NCI-H2227 (cell line): ENCODE data around the gene ZNF81.
"Not testable (repeated sequence)": the region's sequence is repeated elsewhere in the genome, so short reads cannot be mapped to it uniquely, and the experiment has no call there.

ENCODE experiments used
- DNase-seq: peaks from one replicate; lab custom pipeline; 2025; ENCODE audit not compliant: unreplicated experiment; lab: John Stamatoyannopoulos, UW

ZNF81 gene

DNA sequence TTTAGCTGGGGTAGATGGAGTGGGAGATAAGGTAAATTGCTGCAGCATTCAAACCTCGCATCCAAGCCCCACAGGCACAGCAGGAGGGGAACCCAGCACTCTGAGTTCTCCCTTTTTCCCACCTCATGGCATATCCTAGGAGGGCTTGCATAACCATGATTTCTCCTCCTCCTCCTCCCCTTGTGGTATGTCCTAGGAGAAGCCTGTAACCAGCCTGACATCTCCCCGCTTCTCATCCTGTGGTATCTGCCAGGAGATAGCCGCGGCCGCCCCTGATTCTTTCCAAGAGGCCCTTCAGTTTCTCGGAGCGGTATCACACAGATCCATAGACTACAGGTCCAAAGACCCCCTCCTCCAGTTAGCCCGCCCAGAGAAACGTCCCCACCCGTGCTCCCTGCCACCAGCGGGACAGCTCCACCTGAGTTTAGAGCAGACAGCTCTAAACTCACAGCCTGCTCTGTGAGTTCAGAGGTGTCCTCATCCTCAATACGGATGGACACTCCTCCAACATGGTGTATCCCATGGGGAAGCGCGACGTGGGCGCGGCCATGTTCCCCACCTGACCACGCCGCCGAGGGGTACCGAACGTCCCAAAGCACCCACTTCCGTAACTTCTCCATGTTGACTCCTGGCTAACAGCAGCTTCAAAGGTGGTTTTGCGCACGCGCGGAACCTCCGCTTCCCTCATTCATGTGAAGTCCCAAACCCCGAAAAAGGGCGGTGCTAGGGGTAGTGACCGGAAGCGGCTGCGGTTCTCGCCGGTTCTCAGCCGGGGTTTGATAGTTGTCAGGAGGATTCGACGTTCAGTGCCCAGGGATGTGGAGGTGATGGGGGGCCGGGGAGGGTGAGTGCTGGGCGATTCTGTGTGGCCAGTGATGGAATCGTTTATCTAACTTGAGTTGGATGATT lies at the start of gene ZNF81:
Gene ZNF81 (plus strand): TSS at position 739 of the 909 bp plus-strand sequence. CDS start 9,366 bp downstream, outside the sequence.
- peak; percentile 100 for DNase-seq

GRCh38 chrX:47796433-47796906 lies 40.2 kb upstream of the ZNF81 start:
- no peak for DNase-seq

DNA sequence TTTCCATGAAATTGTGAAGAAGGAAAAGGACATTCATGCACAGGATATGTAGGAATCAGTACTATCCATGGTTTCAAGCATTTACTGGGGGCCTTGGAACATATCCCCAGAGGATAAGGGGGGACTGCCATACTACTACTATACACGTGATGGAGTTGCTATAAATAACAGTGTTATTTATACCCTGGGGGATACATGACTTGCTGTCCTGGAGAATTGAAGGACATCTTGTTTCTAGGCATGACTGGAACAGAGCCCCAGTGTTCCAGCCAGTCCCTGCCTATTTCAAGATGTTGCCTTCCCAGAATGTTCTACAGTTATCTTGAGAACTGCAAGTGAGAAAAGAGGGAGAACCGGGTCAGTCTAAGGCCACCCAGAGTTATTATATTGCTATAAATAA lies 39.6 kb upstream of the ZNF81 start:
- DNase-seq = no peak

DNA sequence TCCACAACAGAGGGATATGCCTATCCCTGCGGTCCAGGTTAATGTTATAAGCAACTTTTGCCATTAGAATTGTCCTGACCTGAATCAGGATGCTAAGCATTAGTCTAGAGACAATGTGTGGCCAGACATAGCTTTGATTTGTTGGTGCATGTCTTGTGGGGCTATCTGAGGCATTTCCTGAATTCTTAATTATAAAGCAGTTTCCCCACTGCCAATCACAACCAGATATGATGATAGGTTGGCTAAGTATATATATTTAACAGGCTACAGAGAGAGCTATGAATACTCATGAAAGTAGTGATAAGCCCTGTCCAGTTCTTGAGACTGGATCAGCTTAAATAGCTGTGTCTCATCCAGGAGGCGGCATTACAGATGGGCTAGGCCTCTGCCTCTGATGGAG lies 37.8 kb upstream of the ZNF81 start:
- DNase-seq = peak; percentile 16

DNA sequence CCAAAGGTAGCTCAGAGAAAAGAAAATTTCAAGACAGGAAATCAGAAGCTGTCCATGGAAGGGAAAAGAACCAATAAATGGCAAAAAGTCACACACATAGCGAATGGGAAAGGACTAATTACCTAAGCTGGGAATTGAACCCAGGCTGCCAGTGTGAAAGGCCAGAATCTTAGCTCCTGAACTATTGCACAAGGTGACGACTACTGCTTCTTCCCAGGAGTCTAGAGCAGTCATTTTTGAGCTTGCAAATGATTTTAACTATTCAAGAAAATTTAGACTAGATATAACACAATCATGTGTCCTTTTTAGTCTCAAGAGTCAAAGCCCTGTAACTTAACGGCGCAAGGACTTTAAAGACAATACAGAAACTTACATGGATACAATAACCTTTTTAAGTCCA lies 34.1 kb upstream of the ZNF81 start:
- DNase-seq = peak; percentile 59

- DNase-seq = peak; percentile 15
These were observed 33.6 kb upstream of the ZNF81 start for GRCh38 chrX:47803103-47803502.

DNA sequence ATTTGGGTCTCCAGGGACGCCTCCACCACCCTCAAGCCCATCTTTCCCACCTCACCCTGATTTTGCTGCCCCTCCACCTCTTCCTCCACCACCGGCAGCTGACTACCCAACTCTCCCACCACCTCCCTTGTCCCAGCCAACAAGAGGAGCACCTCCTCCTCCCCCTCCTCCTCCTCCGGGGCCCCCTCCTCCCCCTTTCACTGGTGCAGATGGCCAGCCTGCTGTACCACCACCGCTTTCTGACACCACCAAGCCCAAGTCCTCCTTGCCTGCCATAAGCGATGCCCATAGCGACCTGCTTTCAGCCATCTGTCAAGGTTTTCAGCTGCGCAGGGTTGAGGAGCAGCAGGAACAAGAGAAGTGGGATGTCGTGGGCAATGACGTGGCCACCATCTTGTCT lies 32.4 kb upstream of the ZNF81 start:
- DNase-seq = no peak

GRCh38 chrX:47805844-47806243 lies 30.9 kb upstream of the ZNF81 start:
- not testable (repeated sequence) for DNase-seq

GRCh38 chrX:47806415-47807271 lies 30.1 kb upstream of the ZNF81 start:
- DNase-seq = not testable (repeated sequence)

- DNase-seq = not testable (repeated sequence)
These were observed 29.5 kb upstream of the ZNF81 start for GRCh38 chrX:47807272-47807538.

GRCh38 chrX:47807548-47807947 lies 29.2 kb upstream of the ZNF81 start:
- no peak for DNase-seq

DNA sequence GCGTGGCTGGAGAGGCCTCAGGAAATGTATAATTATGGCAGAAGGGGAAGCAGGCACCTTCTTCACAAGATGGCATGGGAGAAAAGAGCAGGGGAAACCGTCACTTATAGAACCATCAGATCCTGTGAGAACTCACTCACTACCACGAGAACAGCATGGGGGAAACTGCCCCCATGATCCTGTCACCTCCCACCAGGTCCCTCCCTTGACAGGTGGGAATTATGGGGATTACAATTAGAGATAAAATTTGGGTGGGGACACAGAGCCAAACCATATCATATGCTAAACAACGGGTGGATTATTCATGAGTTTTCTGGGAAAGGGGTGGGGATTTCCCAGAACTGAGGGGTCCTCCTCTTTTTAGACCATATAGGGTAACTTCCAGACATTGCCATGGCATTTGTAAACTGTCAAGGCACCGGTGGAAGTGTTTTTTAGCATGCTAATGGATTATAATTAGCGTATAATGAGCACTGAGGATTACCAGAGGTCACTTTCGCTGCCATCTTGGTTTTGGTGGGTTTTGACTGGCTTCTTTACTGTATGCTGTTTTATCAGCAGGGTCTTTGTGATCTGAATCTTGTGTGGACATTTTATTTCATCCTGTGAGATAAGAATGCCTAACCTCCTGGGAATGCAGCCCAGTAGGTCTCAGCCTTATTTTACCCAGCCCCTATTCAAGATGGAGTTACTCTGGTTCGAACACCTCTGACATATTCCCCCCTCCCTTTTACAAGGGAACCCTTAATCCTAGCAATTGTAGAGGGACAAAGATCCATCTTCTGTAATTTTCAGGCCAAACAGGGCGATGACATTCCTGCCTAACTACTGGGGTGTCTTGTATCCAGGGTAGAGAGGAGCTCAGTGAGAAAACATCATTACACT lies 27.6 kb upstream of the ZNF81 start:
- DNase-seq = no peak

DNA sequence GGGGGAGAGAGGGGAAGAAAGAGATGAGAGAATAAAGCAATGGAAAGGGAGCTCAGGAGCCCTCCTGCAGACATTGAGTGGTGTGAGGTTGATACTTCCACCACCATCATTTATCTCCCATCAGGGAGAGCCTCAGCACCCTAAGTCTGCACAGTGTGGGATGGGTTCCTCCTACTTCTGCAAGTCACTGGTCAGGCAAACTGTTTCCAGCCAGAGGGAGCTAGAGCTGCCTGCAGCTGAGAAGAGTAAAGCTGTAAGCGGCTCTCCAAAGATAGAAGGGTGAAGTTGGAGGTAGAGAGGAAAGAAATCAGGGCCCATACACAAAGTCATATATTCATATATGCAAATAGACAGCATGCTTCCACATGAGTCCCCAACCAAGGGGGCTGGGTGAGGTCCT lies 21.9 kb upstream of the ZNF81 start:
- DNase-seq = no peak

DNA sequence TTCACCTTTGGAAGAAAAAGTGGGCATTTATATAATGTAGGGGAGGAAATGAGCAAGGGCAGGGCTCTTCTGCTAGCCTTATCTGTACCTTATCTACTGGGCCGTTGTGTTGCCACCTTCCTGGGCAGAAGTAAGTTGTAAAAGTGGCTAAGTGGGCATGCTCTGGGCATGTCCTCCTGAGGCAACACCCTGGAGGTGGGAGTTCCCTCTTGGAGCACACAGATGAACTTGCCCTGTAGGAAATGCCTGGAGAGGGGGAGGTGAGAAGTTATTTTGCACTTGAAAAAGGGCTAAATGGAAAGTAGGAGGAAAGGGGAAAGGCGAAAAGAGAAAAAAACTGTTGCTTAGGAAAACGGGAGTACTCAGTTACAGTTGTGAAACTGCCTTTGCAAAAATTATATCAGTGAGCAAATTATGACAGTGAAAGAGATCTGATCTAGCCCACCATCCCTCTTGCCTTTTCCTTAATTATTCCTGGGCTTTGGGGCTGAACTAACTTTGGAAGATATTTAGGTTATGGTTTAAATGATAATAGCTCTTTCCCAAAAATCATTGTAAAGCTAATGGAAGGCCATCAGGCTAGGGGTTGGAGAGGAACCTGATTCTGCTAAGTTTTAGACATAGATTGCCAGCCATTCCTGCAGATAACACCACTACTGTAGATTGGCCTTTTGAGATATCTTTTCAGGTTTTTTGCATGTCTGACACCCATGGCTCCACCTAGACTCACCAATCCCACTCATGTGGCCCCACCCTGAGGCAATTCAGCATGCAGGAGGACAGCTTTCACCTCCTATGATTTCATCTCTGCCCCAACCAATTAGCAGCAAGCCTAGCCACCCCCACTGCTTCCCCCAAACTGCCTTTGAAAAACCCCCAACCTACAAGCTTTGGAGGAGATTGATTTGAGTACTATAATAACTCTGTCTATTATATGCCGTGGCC lies 20.5 kb upstream of the ZNF81 start:
- no peak for DNase-seq

- no peak for DNase-seq
These were observed 19.3 kb upstream of the ZNF81 start for GRCh38 chrX:47817421-47817820.

DNA sequence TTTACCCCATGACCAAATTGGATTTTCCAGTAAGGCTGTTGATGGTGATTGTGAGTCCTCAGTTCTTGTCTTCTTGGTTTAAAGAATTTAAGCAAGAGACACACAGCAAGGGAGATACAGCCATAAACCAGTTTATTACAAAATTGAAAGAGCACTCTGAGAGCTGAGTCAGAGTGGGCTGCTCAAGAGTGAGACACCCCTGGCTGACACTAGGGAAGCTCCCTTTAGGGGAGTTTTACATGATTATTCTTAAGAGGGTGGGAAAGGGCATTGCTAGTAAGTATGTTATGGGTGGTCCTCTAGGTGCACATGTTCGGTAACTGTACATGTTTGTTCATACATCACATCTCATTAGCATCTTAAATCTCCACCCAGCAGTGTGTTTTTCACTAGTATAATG lies 18.8 kb upstream of the ZNF81 start:
- no peak for DNase-seq

DNA sequence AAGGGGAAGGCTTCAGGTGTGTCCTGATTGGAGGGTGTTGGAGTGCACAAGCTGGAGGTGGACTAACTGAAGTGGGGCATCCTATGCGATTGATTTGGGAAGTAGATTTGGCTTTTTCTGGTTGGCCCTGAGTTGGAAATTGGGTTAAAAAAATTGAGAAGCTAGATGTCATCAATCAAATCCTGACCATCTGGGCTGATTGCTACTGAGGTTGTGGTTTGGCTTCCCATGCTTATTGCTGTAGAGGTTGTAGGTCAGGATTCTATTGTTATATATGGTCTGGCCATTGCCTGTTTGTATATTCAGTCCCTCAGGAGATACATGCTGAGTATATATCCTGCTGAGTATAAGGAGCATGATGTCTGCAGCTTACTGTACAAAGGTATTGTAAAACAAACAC lies 7.7 kb upstream of the ZNF81 start:
- DNase-seq = no peak

DNA sequence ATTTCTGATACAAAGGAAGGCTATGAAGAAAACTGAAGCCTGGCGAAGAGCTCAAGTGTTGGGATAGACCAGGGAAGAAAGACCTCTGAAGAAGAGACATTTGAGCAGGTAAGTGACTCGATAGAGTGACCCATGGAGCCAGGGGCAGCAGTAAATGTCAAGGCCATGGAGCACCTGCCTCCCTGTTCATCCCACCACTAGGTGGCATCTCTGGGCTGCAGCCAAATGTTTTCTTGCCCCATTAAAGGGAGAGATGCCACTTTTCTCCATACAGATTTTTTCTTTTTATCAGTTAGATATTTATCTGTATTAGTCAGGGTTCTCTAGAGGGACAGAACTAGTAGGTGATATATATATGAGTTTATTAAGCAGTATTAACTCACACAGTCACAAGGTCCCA lies 4.9 kb upstream of the ZNF81 start:
- DNase-seq = peak; percentile 76

- no peak for DNase-seq
These were observed 1.7 kb downstream of the ZNF81 start for GRCh38 chrX:47838361-47838760.

DNA sequence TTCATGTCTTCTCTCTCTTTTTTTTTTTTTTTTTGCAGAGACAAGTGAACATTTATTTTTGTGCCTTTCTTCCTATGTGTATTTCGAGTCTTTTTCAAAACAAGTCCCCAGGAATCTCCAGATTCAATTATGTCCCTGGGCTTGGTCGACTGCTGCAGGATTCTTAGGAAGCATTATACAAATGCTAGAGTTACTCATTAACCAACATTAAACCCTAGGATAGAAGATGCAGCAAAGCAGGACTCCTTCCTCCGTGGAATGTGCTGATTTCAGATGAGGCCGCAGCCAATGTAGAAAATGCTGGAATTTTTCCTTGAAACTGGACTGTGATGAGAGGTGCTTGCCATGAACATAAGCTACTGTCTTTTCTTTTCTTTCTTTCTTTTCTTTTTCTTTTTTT lies 3.4 kb downstream of the ZNF81 start:
- no peak for DNase-seq
